Brain microvascular endothelial cell (primary cell): ENCODE measurements around the gene TNFRSF4.

ENCODE experiments used
- DNase-seq: peaks from one replicate; pipeline ENCODE4 v3.0.0-alpha.2; 2020
- H3K27ac ChIP-seq: fragments of 250-450 bp; sonication (Bioruptor Pico); 2 replicates; pipeline ENCODE4 v1.5.1; 2020; ENCODE audit warnings: mild to moderate bottlenecking, moderate library complexity
- H3K27me3 ChIP-seq: fragments of 250-450 bp; sonication (Bioruptor Pico); replicated peaks from 2 replicates; pipeline ENCODE4 v1.5.1; 2020; ENCODE audit warnings: mild to moderate bottlenecking
- H3K36me3 ChIP-seq: fragments of 250-450 bp; sonication (Bioruptor Pico); replicated peaks from 2 replicates; pipeline ENCODE4 v1.5.1; 2020; ENCODE audit warnings: mild to moderate bottlenecking
- H3K4me3 ChIP-seq: 2 replicates; pipeline ENCODE4 v1.5.1; 2011; ENCODE audit warnings: low read depth, mild to moderate bottlenecking, control low read depth, low read length, moderate library complexity
- CTCF ChIP-seq: IDR thresholded peaks from 2 replicates; pipeline ENCODE4 v1.5.1; 2011; ENCODE audit warnings: low read depth, mild to moderate bottlenecking, moderate library complexity, low read length, control low read depth, inconsistent platforms; ENCODE audit errors: missing control alignments
- in situ Hi-C: cut with HindIII; loops from 2 replicates; pipeline ENCODE4 v1.10.0; 2017; ENCODE audit warnings: low sequenced_read_pairs, low pct_ligation_motif_present

TNFRSF4 gene

DNA sequence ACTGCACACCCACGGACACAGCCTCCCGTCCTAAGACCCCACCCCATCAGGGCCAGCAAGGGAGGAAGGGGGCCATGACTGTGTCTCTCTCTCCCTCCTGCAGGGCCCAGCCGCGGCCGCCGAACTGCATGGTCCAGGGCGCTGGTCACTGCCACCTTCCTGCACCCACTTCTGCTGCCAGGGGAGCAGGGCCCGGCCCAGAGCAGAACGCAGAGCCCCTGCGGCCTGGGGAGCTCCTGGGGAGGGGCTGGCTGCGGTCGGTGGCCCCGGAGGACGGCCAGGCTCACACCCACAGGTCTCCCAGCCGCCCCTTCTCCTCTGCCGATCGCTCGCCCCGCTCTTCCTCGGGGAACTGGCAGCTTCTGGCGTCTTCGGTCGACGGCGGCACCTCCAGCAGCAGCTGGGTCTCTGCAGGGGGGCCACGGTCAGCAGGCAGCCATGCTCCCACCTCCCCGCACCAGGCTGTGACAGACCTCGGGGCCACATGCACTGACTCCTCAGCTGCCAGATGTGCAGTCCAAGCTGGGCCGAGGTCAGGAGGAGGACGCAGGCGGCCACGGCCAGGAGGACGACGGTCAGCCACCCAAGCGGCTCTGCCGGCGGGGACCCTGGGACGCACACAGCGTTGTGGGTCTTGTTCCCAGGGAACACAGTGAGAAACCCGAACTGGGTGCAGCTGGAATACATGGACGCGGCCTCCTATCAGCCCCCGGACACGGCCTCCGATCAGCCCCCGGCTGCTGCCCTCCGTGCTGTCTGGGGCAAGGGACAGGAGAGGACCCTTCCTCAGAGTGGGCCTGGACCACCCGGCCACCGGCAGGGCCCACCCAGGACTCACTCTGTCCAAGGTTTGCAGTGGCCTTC, 10.2 kb downstream of the TNFRSF4 start:
- no peaks in the 10 kb centered on the region for H3K36me3 ChIP-seq
- H3K4me3 ChIP-seq, result no peak overlapping the region
- no peak for DNase-seq
- H3K27me3 ChIP-seq, result peaks cover 20% of the 10 kb centered on the region
- TF ChIP-seq CTCF, result no peak
- in situ Hi-C loops, result no loop called here
- H3K27ac ChIP-seq, result no peak overlapping the region

DNA sequence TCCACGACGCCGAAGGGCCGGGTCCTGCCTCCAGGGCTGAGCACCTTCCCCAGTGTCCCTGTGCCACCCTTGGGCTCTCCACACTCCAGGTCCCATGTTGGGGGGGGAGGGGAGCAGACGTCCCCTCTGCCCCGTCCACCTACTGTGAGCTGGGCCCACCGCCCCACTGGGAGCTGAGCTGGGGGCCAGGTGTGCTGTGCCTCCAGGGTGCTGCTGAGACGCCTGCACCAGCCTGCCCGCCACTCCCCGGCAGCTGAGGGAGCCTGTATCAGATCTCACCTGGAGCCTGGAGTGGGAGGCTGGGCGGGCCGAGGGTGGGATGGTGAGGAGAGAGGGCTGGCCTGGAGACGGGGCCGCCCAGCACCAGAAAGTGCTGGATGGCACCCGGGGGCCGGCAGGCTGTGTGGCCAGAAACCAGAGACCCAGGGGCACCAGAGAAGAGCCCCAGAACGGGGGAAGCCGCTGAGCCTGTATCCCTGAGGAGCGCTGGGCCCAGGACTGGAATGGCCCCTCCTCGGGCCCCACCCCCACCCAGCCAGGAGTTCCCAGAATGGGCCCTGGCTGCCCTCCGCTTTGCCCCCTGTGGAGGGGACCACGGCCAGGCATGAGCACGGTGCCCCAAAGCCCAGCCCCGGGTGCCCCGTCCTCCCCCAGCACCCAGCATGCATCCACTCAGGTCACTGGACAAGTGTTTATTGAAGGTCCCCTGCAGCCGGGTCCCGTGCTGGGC, 11.0 kb downstream of the TNFRSF4 start:
- no peak for TF ChIP-seq CTCF
- in situ Hi-C loops, result no loop called here
- no peak for DNase-seq
- no peak overlapping the region for H3K27ac ChIP-seq
- H3K27me3 ChIP-seq, result peaks cover 20% of the 10 kb centered on the region
- H3K4me3 ChIP-seq, result no peak overlapping the region
- H3K36me3 ChIP-seq, result no peaks in the 10 kb centered on the region

DNA sequence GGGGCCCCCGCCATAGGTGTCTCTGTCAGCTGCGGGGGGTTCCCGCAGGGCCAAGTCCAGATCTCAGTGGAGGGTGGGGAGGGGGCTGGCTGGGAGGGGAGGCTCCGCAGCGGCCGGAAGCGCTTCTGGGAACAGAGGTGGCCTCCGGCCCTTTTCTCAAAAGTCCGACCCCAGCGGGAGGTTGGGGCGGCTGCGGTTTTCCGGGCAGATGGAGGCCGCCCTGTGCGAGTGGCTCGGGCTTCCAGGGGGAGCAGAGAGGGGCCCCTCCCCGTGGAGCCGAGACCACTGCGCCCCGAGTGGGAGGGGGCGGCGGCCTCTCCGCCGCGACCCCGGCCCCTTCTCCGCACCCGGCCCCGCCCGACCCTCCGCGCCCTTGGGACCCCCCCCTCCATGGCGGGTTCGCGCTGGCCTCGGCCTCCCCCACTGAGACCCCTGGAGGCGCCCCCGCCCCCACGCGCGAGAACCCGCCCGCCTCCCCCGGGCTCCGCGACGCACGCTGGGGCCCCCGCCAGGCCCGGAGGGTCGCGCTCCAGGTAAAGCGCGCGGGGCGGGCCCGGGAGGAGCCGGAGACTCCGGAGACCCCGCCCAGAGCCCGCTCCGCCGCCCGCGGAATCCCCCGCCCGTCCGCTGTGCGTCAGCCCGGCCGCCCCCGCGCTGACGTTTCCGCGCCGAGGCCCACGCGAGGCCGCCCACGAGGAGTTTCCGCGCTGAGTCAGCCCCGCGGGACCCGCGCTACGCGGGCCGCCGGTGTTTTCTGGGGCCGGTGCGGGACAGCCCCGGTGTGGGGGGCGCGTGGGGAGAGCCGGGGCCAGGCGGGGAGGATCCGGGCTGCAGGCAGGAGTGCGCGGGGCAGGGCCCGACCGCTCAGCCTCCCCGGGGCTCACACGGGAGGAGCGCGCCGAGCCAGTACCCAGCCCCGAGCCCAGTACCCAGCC, 12.8 kb downstream of the TNFRSF4 start:
- TF ChIP-seq CTCF, result no peak
- in situ Hi-C loops, result no loop called here
- Histone ChIP-seq H3K4me3 (peak overlapping the region; percentile 12), H3K36me3 (no peaks in the 10 kb centered on the region), H3K27ac (no peak overlapping the region), H3K27me3 (peaks cover 13% of the 10 kb centered on the region)
- peak; percentile 29 for DNase-seq

- Histone ChIP-seq H3K27me3 (peaks cover 9% of the 10 kb centered on the region), H3K27ac (no peak overlapping the region), H3K36me3 (no peaks in the 10 kb centered on the region), H3K4me3 (no peak overlapping the region)
- in situ Hi-C loops, result no loop called here
- DNase-seq, result no peak
- TF ChIP-seq CTCF, result no peak
Observed at GRCh38 chr1:1199961-1200875, 13.7 kb downstream of the TNFRSF4 start.
